Activated effector memory CD4-positive, alpha-beta T cell treated with anti-CD3 and anti-CD28 coated beads, Interleukin-2, amount 50 U/mL, for 16 hours (primary cell): ENCODE measurements around the gene CHMP1B.
"Not testable (repeated sequence)": the region's sequence is repeated elsewhere in the genome, so short reads cannot be mapped to it uniquely, and the experiment has no call there.

ENCODE experiments used
- DNase-seq: peaks from one replicate; pipeline ENCODE4 v3.0.0-alpha.2; 2020

Gene CHMP1B

DNA sequence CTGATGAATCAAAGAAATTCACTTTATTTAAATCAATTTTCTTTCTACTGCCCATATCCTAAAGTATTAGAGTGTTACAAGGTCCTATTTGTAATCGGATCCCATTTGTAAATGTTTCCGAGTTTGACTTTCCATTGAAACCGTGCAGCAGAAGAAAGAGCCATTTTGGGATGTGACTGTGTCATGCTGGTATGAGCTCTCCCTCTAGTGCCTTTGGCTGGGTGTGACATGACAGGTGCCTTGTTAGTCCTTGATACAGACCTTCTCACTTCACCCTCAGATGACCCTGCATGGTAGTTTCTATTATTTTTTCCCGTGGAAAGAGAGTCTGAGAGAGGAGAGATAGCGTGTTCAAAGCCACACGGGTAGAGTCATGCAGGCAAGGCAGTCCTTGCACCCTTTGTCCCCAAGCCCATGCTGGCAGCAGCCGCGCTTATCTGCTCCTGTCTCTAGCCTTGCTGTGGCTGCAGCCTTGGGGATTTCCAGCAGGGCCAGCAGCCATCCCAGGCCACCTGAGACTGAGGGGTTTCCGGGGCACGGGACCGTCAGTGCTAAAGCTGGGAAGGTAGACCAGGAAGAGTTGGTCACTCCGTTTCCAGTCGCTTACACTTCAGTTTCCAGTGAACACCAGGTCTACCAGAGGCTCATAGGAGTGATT lies 21.4 kb downstream of the CHMP1B start:
- no peak for DNase-seq

DNA sequence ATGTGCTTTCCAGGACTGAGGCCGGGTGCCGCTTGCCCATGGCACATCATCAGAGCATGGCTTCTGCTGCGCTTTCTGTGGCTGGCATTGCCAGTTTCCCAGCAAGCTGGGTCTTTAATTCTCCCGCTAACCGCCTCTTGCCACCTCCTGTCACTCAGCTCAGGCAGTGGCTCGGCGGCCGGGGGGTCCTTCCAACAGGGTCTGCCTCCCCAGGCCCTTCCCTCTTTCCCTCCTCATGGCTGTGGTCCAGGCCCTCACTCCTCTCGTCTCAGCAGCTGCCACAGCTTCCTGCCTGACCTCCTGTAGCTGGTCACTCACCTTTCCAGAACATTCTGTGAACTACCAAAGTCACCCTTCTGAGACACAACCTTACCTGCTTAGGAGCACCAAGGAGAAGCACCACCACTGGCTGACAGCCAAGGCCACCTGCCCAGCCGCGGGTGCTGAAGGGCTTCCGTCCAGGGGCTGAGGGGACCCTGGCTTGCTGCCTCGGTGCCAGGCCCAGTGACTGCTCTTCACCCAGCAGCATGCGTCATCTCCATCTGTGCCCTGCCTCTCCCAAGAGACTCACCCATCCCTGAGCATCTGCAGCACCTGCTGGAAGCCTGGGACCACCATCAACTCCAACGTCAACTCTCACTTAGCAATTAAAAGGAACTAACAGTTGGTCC lies 22.6 kb downstream of the CHMP1B start:
- DNase-seq: no peak

GRCh38 chr18:11874676-11875075 lies 23.5 kb downstream of the CHMP1B start:
- DNase-seq: no peak

GRCh38 chr18:11877497-11878135 lies 26.4 kb downstream of the CHMP1B start:
- DNase-seq: no peak

- no peak for DNase-seq
Measured at GRCh38 chr18:11880586-11881304, 29.5 kb downstream of the CHMP1B start.

- DNase-seq: no peak
Measured at GRCh38 chr18:11882636-11883035, 31.4 kb downstream of the CHMP1B start.

DNA sequence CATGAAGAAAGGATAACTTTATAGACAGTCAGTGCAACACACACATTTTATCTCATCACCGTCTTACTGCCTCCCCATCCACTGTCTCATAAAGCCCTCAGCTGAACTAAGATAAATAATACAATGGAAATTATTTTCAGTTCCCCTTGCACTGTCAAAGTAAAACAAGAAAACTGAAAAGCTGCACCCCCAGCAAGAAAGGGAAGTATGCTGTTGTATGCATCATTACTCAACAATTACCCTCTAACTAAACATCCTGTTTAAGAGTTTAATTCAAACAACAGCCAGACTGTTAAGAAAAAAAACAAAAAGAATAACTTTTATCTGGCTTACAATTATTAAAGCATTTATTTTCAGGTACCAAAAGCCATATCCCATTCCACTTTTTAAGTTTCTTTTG lies 31.9 kb downstream of the CHMP1B start:
- no peak for DNase-seq

DNA sequence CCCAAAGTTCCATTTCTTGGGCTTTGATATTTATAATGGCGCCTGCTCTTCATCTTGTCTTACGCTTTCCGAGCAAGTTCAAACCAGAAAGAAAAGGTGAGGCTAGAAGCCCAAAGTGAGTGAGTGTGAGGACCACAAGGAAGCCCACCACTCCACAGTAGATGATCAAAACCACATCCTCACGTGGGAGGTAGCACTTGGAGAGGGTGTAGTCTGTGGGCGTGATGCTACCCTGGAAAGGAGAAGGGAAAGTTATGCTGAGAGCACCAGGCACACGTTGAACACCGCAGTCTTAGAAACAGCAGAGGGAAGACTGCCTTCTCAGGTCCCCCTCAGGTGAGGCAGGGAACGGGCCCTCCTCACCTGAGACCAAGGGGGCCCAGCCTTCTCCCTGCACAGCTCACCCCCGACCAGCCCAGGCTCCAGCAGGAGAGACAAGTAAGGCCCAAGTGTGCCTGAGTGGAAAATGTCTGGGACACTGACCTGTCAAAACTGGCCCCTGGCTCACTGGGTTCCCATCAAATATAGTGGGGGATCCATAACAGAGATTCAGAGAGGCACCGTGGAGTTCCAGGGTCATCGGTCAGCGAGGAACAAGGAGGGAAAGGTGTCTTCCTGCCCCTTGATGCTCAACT lies 33.3 kb downstream of the CHMP1B start:
- no peak for DNase-seq

- DNase-seq: no peak
Measured at GRCh38 chr18:11885278-11885947, 34.2 kb downstream of the CHMP1B start.

GRCh38 chr18:11886577-11887110 lies 35.4 kb downstream of the CHMP1B start:
- DNase-seq: no peak

GRCh38 chr18:11887328-11888128 lies 36.3 kb downstream of the CHMP1B start:
- DNase-seq: no peak

DNA sequence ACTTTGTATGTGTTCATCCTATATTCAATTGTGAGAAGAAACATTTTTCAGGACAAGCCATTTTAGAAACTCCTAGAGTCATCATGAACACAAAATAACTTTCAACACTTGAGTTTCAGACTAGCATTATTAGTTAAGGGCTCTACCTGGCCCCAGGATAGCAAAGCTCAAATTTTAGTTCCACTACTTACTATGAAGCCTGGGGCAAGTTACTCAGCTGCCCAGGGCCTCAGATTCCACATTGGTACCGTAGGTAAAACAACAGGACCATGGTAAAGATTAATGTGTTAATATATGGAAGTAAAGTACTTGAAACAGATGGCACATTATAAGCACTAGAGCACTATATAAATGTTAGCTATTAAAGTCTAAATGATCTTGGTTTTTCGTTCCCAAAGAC lies 37.5 kb downstream of the CHMP1B start:
- DNase-seq: no peak

DNA sequence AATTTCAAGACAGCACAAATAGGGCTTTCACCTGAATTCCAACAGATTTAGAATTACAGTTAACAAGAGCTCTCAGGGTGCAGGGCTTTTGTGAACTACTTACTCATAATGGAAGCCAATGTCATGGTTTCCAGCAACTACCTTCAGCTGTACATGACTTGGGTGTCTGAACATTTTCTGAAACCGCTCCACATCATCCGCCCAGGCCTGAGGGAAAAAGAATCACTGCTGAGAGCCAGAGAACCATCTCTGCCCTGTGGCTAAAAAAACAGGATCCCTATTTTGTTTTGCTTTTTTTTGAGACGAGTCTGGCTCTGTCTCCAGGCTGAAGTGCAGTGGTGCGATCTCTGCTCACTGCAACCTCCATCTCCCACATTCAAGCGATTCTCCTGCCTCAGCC lies 38.1 kb downstream of the CHMP1B start:
- DNase-seq: no peak

GRCh38 chr18:11891737-11892136 lies 40.5 kb downstream of the CHMP1B start:
- DNase-seq: no peak

GRCh38 chr18:11892438-11892837 lies 41.2 kb downstream of the CHMP1B start:
- DNase-seq: not testable (repeated sequence)

DNA sequence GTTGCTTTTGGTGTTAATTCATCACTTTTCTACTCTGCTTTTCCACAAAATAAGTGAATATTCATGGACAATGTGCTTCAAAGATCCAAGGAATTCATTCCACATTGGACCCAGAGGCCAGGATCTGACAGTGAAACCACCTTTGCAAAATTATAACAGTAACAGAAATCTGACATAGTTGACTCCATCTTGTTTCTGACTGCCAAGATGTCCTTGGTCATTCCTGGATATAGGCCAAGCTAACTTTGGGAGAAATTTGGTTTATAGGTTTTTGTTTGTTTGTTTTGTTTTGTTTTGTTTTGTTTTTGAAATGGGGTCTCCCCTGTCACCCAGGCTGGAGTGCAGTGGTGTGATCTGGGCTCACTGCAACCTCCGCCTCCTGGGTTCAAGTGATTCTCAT lies 46.6 kb downstream of the CHMP1B start:
- no peak for DNase-seq

- DNase-seq: no peak
Measured at GRCh38 chr18:11899063-11899462, 47.9 kb downstream of the CHMP1B start.

DNA sequence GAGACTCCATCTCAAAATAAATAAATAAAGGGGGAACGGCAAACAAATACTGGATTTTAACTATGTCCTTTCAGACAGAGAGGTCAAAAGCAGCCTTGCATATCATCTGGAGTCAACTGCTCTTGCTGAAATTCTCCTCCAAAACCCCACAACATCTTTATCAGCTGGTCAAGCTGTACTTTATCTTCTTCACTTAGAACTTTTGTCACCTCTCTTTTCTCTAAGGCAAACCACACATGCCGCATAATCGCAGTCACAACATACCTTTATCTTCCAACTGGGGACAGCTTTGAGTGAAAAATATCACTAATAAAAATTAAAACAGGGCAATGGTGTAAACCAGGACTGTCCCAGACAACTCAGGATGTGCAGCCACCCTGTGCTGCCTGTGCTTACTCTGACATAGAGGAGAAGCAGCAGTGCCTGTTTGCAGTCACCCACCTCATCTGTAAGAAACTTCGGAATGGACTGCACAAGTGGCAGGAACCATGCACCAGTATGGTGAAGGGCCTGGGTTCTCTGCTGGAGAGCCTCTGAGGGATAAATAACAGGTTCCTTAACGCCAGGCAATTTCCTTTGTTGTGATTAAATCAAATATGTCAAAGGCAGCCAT lies 50.7 kb downstream of the CHMP1B start:
- DNase-seq: no peak

- no peak for DNase-seq
Measured at GRCh38 chr18:11902522-11903292, 51.5 kb downstream of the CHMP1B start.
